Peyer's patch (tissue), 4 donors: Measurements from ENCODE around the gene ORC1.

Source experiments
- CTCF ChIP-seq, 6 experiments: fragments of 450-650 bp in 4 of 6; fragments of 200-600 bp in 2 of 6; sonication (generic) in 1 of 6; IDR thresholded peaks; one replicate each; pipeline ENCODE4 v1.5.1; 2017 to 2019; ENCODE audit warnings: antibody characterized with exemption in 6 of 6, mild to moderate bottlenecking in 3 of 6, moderate library complexity in 1 of 6
- POLR2A ChIP-seq, 2 donors: fragments of 450-650 bp; IDR thresholded peaks; one replicate each; pipeline ENCODE4 v1.5.1; 2017; ENCODE audit warnings: antibody characterized with exemption in 2 of 2, mild to moderate bottlenecking in 2 of 2, moderate library complexity in 2 of 2

- TF ChIP-seq CTCF (IDR thresholded peaks at IDR 0.05) = no peak
- no peak for TF ChIP-seq POLR2A (IDR thresholded peaks at IDR 0.05)
These were observed 45.2 kb downstream of the ORC1 start for GRCh38 chr1:52358851-52359497.
